GM10266 (cell line): Measurements from ENCODE around the gene SEMA7A.

Source experiments
- DNase-seq: peaks from one replicate; pipeline ENCODE4 v3.0.0; 2012; ENCODE audit errors: extremely low spot score
- TF ChIP-seq, protein P1 (sequence below): IDR thresholded peaks from 2 replicates; pipeline ENCODE4 v1.5.1; 2012; ENCODE audit warnings: mild to moderate bottlenecking, low read depth; ENCODE audit not compliant: control insufficient read depth, insufficient read depth; ENCODE audit errors: missing control alignments

The SEMA7A gene

DNA sequence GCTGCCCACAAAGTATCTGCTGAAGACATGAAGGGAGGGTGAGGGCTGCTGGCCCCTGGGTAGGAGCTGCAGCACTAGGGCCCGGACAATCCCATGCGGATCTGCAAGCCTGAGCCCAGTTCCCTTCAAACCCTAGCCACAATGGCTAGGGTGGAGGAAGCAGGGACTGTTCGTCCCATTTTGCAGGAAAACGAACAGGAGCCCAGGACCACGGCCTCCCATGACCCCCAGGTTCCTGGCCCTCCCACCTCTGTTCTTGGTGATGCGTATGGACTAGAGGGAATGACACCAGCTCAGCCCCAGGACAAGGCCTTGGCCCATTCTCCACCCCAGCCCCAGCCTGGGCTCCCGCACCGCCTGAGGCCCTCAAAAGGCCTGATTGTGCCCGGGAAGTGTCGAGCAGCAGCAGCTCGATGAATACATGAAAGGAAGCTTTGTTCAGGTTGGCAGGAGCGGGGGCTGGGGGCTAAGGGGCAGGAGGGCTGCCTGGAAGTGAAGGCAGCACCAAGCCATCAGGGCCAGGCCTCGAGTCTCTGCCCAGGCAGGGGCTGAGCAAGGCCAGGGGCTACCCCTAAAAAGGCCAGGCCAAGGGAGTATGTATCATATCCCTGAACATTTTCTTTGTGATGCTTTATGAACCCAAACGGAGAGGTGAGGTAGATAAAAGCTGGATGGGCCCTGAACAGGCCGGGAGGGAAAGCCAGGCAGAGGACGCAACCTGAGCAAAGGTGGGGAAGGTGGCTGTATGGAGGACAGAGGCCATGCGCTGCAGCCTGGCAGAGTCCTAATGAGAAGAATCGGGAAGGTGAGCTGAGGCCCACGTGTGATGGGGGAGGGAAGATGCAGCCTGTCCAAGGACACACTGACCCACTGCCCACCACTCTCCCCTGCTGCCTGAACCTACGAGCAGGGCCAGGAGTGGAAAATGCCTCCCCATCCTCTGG lies 12.2 kb downstream of the SEMA7A start:
- TF ChIP-seq, protein P1, sequence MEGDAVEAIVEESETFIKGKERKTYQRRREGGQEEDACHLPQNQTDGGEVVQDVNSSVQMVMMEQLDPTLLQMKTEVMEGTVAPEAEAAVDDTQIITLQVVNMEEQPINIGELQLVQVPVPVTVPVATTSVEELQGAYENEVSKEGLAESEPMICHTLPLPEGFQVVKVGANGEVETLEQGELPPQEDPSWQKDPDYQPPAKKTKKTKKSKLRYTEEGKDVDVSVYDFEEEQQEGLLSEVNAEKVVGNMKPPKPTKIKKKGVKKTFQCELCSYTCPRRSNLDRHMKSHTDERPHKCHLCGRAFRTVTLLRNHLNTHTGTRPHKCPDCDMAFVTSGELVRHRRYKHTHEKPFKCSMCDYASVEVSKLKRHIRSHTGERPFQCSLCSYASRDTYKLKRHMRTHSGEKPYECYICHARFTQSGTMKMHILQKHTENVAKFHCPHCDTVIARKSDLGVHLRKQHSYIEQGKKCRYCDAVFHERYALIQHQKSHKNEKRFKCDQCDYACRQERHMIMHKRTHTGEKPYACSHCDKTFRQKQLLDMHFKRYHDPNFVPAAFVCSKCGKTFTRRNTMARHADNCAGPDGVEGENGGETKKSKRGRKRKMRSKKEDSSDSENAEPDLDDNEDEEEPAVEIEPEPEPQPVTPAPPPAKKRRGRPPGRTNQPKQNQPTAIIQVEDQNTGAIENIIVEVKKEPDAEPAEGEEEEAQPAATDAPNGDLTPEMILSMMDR, result no peak
- DNase-seq, result no peak

DNA sequence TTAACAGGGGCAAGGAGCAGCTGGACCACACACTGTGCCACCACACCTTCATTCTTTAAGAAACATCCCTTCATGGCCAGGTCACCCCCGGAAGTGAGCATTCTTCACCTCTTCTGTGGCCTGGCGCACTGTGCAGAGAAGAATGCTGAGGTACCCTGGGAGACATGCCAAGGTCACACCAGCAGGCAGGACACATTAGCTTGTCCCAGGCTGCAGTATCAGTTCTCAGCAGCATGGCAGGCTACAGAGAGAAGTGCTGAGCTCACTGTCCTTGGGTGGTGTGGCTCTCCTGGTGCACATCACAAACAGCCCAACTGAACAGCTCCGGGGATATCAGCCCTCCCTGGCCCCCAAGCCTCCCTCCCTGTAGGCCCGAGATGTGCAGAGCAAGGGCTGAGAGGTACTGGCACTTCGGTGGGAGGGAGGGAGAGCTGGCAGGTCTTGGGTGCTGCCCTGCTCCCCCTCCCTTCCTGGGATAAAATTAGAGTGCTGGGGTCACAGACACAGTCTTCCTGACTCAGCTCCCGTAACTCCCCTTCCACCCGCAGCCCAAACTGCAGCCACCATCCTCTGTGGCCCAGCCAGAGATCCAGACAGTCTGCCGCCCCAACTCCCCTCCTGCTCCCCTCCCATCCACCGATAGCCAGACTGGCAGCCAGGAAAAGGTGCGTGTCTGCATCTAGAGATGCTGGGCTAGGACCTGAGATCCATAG lies 13.4 kb downstream of the SEMA7A start:
- TF ChIP-seq, protein P1, result no peak
- no peak for DNase-seq

DNA sequence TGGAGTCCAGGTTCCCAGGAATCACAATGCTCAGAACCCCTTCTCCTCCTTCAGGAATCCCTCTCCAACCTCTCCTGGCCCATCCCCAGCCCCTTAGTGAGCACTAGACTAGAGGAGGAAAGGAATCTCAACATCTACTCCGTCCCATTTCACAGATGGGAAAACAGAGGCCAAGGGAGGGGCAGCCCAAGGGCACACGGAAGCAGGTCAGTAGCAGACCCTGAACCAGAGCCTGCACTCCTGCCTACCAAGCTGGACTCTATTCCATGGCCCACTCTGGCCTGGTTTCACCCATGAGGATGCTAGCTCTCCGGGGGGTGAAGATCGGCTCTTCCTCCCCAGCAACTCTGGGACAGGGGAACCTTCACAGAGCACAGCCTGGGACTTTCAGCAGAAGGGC lies 14.3 kb downstream of the SEMA7A start:
- TF ChIP-seq, protein P1, result no peak
- no peak for DNase-seq

DNA sequence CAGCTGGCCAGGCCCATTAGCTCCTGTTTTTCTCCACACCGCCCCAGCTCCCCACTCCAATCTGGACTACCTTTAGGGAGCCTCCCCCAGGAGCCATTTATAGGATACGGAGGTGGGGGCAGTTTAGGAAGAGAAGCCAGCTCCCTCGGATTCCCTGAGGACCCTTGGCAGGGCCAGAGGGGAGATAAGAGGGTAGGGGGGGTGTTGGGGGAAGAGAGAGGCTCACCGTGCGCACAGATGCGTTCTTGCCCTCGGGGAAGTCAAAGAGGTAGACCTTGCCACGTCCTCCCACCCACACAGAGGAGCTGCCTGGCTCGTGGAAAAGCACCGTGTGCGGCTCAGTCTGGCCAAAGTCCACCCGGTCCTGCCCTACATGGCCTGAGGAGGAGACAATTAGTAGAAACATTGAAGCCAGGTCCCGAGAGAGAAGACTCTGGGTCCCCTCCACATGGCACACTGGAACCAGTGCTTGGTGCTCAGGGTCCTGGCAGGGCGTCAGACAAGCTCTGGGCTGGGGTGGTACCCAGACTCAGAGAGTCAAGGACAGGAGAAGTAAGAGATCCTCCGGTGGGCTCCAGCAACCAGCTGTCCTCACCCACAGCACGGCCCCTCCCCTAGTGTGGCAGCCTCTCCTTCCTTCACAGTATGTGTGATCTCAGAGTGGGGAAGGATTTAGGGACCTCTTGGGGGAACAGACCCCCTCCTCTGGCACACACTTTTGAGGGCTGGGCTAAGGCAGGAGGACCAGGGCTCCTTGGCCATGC lies 15.0 kb downstream of the SEMA7A start:
- no peak for DNase-seq
- TF ChIP-seq, protein P1, result no peak

DNA sequence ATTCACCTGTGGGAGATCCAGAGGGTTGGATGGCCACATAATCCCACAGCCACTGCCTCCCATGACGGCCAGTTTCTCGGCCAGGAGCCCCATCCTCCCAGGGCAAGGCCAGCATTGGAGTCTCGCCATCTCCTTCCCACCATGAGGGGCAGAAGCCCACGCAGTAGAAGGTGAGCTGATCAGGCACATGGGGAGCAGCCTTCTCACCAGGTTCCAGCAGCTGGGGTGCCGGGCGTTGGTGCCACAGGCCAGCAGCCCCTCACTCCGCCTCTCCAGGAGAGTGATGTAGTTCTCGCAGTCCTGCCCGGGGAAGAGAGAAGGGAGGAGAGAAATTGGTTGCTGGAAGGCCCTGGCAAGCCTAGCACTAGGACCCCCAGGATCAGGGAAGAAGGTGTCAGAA lies 16.1 kb downstream of the SEMA7A start:
- TF ChIP-seq, protein P1, result no peak
- no peak for DNase-seq

DNA sequence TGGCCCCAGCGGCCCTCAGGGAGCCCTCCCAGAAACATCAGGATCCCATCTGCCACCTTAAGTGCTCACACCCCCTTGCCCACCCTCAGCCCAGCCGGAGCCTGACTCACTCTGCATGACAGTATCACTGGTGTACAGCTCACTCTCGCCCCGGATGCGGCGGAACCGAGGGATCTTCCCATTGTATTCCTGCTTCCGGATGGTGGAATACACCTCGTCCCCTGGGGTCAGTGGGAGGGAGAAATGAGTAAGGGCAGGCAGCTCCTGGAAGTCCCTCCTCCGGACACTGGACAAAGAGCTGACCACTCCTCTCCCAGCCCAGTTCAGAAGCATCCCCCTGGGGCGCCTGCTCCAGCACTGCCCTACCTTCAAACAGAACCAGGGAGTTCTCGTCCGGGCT lies 16.5 kb downstream of the SEMA7A start:
- TF ChIP-seq, protein P1, result no peak

More for the DNA sequence above, 16.5 kb downstream of the SEMA7A start:
- DNase-seq, result no peak
